Heart right ventricle (tissue), 16 donors: ENCODE results near the gene FAM131C. TPM values are rescaled to one million over a fixed set of nuclear protein-coding genes. Genes with fewer than 3 reads are reported as not detected.
"Not testable (repeated sequence)": the region's sequence is repeated elsewhere in the genome, so short reads cannot be mapped to it uniquely, and the experiment has no call there.

ENCODE experiments used
- ATAC-seq, 8 donors: fragments of 200-7000 bp; cut with Tn5 transposase; one replicate each; pipeline ENCODE4 v1.9.1; 2020; ENCODE audit warnings: mild to moderate bottlenecking in 8 of 8, moderate library complexity in 8 of 8, moderate number of reproducible peaks in 1 of 8
- DNase-seq, 2 donors: peaks; one replicate each; pipeline ENCODE4 v3.0.0-alpha.2; 2020
- H3K27ac ChIP-seq, 10 donors: fragments of 200-600 bp; sonication (generic) in 2 of 10; one replicate each; pipeline versions ENCODE4 v1.5.0 to v1.8.0; 2020 to 2022; ENCODE audit warnings: mild to moderate bottlenecking in 3 of 10
- H3K27me3 ChIP-seq, 7 donors: fragments of 200-600 bp; one replicate each; pipeline ENCODE4 v1.8.0; 2021 to 2022; ENCODE audit warnings: mild to moderate bottlenecking in 2 of 7
- H3K36me3 ChIP-seq, 9 donors: fragments of 200-600 bp; sonication (generic) in 1 of 9; one replicate each; pipeline versions ENCODE4 v1.5.0 to v1.8.0; 2020 to 2022; ENCODE audit warnings: mild to moderate bottlenecking in 2 of 9
- H3K4me1 ChIP-seq, 9 donors: fragments of 200-600 bp; sonication (generic) in 1 of 9; one replicate each; pipeline versions ENCODE4 v1.5.0 to v1.8.0; 2020 to 2022; ENCODE audit warnings: mild to moderate bottlenecking in 4 of 9
- H3K4me3 ChIP-seq, 10 donors: fragments of 200-600 bp; sonication (generic) in 2 of 10; one replicate each; pipeline versions ENCODE4 v1.5.0 to v1.8.0; 2020 to 2022; ENCODE audit warnings: mild to moderate bottlenecking in 7 of 10, moderate library complexity in 2 of 10
- H3K9me3 ChIP-seq, 11 donors: fragments of 200-600 bp in 10 of 11; sonication (generic) in 2 of 11; one replicate each; pipeline versions ENCODE4 v1.5.0 to v1.8.0; 2013 to 2022; ENCODE audit warnings: mild to moderate bottlenecking in 2 of 11, control low read depth in 1 of 11, moderate library complexity in 1 of 11
- WGBS, 2 donors: extraction: QIAGEN DNeasy Blood & Tissue Kit; methylation state at CpG; one replicate each; pipeline ENCODE4 v1.1.7; 2013; ENCODE audit warnings: inconsistent platforms in 1 of 2; 5-methylcytosine and 5-hydroxymethylcytosine counted together
- intact Hi-C, 10 donors: fragments of 100-400 bp; cut with DNase I; formaldehyde crosslinking; loops; one replicate each; pipeline versions ENCODE4 v1.11.1 to v1.14.2; 2022
- polyA plus RNA-seq, 2 donors: library from polyadenylated mRNA; stranded (reverse); fragments of 200-250 nt; gene quantifications; one replicate each; pipeline ENCODE4 v1.2.3, GENCODE V29; 2013
- total RNA-seq, 10 donors: library from RNA; stranded (reverse); fragmentation: NEBNext Ultra II Directional in 3 of 10; extraction: Animal tissue kit (Norgen Biotek cat#: 25700) in 3 of 10; gene quantifications; one replicate each; pipeline versions ENCODE4 v1.2.1 to v1.2.4, GENCODE V29; 2021 to 2023
- TF ChIP-seq, protein P1 (sequence below), 9 donors: fragments of 200-600 bp; sonication (generic) in 2 of 9; IDR thresholded peaks; one replicate each; pipeline versions ENCODE4 v1.5.0 to v1.8.0; 2021 to 2022; ENCODE audit warnings: antibody characterized with exemption in 9 of 9, mild to moderate bottlenecking in 5 of 9, moderate library complexity in 1 of 9
- donor health status: Arrhythmogenic right ventricular cardiomyopathy.
- donor health status: ischemic (EF 13 %, LVEDD 7.1; RV severe dilation, severe dysfunction).
- donor health status: healthy with polysubstance abuse.
- donor health status: DM: no; HTN: yes; CAD: no.
- donor health status: DM: no; HTN: no; CAD: no.
- donor health status: ischemic (EF 25% LVEDD 6.9; RV normal size, moderate dysfunction).
- donor health status: ischemic (EF 25% LVEDD 5.7; RV mildly dilated, moderate dysfunction).
- donor health status: healthy.
- donor health status: DM: yes; HTN: yes; CAD: no.
- donor health status: Ischemic cardiomyopathy.
- donor health status: ischemic (EF 35%, LVEDD 5.7; RV mildly dilated, moderate dysfunction).
- donor health status: nonischemic (EF 11% LVEDD 7.7; RV severe dilation, severe dysfunction).
- donor health status: DM: yes; HTN: yes; CAD: no.
- donor health status: PGD.
- donor health status: ischemic (EF 29% LVEDD 5.4; RV normal size, mild dysfunction).
- donor health status: nonischemic (EF 23%, LVEDD 6.1; RV moderate dilation, normal function).

FAM131C gene
- total and polyA plus RNA-seq, 12 donors, result 0.72 to 11.8 (median 2.4) TPM

DNA sequence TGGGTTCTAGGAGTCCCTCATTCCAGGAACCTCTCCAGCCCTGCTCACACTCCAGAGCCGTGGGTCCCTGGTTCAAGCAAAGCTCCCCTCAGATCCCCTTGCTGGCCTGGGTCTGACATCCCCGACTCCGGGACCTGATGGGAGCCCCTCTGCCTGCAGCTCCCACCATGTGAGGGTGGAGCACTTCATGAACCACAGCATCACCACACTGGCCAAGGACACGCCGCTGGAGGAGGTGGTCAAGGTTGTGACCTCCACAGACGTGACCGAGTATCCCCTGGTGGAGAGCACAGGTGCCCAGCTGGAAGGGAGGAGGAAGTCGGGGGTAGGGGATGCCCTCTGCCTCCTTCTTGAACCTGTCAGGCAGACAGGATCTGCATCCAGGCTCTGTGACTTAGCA, 41.9 kb downstream of the FAM131C start:
- TF ChIP-seq, protein P1, sequence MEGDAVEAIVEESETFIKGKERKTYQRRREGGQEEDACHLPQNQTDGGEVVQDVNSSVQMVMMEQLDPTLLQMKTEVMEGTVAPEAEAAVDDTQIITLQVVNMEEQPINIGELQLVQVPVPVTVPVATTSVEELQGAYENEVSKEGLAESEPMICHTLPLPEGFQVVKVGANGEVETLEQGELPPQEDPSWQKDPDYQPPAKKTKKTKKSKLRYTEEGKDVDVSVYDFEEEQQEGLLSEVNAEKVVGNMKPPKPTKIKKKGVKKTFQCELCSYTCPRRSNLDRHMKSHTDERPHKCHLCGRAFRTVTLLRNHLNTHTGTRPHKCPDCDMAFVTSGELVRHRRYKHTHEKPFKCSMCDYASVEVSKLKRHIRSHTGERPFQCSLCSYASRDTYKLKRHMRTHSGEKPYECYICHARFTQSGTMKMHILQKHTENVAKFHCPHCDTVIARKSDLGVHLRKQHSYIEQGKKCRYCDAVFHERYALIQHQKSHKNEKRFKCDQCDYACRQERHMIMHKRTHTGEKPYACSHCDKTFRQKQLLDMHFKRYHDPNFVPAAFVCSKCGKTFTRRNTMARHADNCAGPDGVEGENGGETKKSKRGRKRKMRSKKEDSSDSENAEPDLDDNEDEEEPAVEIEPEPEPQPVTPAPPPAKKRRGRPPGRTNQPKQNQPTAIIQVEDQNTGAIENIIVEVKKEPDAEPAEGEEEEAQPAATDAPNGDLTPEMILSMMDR (IDR thresholded peaks at IDR 0.05), result no peak
- Histone ChIP-seq H3K36me3 (no peaks in the 10 kb centered on the region), H3K4me1 (peaks cover 4 to 20% (median 11%) of the 10 kb centered on the region in 9 donors), H3K27me3 (peaks cover 0 to 30% (median 14%) of the 10 kb centered on the region in 7 donors), H3K9me3 (no peaks in the 10 kb centered on the region), H3K27ac (no peak overlapping the region), H3K4me3 (no peak overlapping the region)
- ATAC-seq (no peak), DNase-seq (no peak)
- intact Hi-C loops, result no loop called here
- WGBS, 2 donors, result 84 to 86% methylated on average over 8 of the region's 8 CpGs

DNA sequence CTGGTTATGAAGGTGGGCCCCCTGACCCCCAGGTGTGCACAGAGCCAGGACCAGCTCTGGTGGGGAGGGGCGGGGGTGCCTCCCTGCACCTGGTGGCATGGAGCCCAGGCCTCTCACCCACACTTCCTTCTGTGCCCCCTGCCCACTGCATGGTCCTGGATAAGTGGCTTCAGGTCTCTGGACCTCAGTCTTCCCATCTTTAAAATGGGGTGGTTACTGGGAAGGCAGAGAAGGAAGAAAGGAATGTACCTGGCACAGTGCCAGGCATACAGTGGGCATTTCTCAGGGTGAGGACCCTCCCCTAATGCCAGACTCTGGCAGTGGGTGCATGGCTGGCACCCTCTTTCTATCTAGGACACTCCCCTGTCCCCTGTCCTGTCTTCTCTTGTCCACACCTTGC, 44.2 kb downstream of the FAM131C start:
- Histone ChIP-seq H3K27me3 (peaks cover 0 to 30% (median 14%) of the 10 kb centered on the region in 7 donors), H3K4me1 (peaks cover 4 to 20% (median 11%) of the 10 kb centered on the region in 9 donors), H3K9me3 (no peaks in the 10 kb centered on the region), H3K27ac (no peak overlapping the region), H3K4me3 (no peak overlapping the region), H3K36me3 (no peaks in the 10 kb centered on the region)
- intact Hi-C loops, result no loop called here
- WGBS, 2 donors, result 81 to 100% methylated on average over 1 of the region's 1 CpG
- no peak for ATAC-seq
- DNase-seq, result no peak
- TF ChIP-seq, protein P1 (IDR thresholded peaks at IDR 0.05), result no peak

DNA sequence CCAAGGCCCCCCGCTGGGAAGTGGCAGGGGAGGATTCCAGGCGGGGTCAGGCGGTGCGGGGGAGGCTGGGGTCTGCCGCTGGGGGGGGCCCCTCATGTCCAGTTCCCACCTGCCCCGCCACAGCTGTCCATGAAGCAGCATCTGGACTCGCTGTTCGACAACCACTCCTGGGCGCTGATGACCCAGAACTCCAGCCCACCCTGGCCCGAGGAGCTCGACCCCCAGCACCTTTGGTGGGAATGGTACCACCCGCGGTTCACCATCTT, 44.5 kb downstream of the FAM131C start:
- ATAC-seq, H3K36me3 ChIP-seq, DNase-seq, H3K27ac ChIP-seq, H3K4me3 ChIP-seq, H3K9me3 ChIP-seq, intact Hi-C loops: not testable (repeated sequence)
- Histone ChIP-seq H3K4me1 (peaks cover 4 to 20% (median 11%) of the 10 kb centered on the region in 9 donors), H3K27me3 (peaks cover 0 to 30% (median 14%) of the 10 kb centered on the region in 7 donors)
- 71% methylated on average over 9 to 13 of the region's 13 CpGs for WGBS, 2 donors

DNA sequence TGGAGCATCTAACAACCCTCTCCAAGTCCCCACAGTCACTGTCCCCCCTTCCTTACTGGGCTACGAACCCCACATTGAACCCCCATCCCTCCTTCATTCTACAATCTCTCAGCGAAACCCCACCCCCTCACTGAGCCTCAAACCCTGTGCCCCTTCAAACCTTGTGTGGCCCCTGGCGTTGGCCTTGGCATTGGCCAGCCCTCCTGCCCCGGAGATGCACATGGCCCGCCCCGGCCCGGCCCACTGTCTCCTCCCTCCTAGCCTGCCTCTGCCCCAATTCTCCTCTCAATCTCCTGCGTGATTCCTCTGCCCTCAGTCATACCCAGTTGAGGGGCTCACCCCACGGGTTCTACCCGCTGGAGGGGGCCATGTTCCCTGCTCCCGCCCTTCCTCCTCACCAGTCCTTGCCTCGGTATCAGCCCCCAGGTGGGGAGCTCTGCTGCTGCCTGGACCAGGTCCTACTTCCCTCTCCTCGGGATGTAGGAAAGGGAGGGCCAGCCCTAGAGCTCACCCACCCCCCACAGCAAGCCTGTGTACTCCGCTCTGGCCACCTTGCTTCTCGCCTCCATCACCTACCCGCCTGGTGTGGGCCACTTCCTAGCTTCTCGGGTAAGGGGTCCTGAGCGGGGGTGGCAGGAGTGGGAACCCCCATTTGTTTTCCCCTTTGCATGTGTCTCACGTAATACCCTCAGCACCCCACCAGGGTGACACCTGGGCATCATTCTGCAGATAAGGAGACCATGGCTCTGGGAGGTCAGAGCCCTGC, 45.0 kb downstream of the FAM131C start:
- 66 to 74% methylated on average over 19 of the region's 19 CpGs for WGBS, 2 donors
- ATAC-seq, result no peak
- intact Hi-C loops, result no loop called here
- H3K4me1 ChIP-seq, result peaks cover 4 to 20% (median 11%) of the 10 kb centered on the region in 9 donors
- no peak overlapping the region for H3K4me3 ChIP-seq
- no peaks in the 10 kb centered on the region for H3K36me3 ChIP-seq
- no peaks in the 10 kb centered on the region for H3K9me3 ChIP-seq
- DNase-seq, result no peak
- H3K27me3 ChIP-seq, result peaks cover 0 to 30% (median 14%) of the 10 kb centered on the region in 7 donors
- no peak overlapping the region for H3K27ac ChIP-seq
- TF ChIP-seq, protein P1 (IDR thresholded peaks at IDR 0.05), result no peak
